CD4-positive, alpha-beta memory T cell (primary cell): ENCODE measurements around the gene MIP. TPM values are rescaled to one million over a fixed set of nuclear protein-coding genes. Genes with fewer than 3 reads are reported as not detected.
A peak's percentile ranks its signal among the peaks of the same experiment; 100 is the strongest.
"Not testable (repeated sequence)": the region's sequence is repeated elsewhere in the genome, so short reads cannot be mapped to it uniquely, and the experiment has no call there.

Experiments used
- CTCF ChIA-PET: fragments of 350-600 bp; sonication (Branson Sonifier 250); formaldehyde crosslinking; loops from one replicate; lab custom pipeline; 2021; ENCODE audit warnings: inconsistent platforms; ENCODE audit not compliant: partially characterized antibody; lab: Charles Lee
- POLR2A ChIA-PET: fragments of 350-600 bp; sonication (Branson Sonifier 250); formaldehyde crosslinking; loops from one replicate; lab custom pipeline; 2021; ENCODE audit not compliant: partially characterized antibody; lab: Charles Lee
- DNase-seq, 5 donors: peaks; one replicate each; pipeline versions ENCODE4 v3.0.0 to v3.0.0-alpha.2; 2020 to 2022; ENCODE audit warnings: mixed read lengths in 1 of 5
- H3K27ac ChIP-seq: one replicate; pipeline ENCODE4 v1.7.0; 2013; ENCODE audit warnings: low read depth, low read length
- H3K27me3 ChIP-seq: 2 replicates; pipeline ENCODE4 v1.7.0; 2013; ENCODE audit warnings: mild to moderate bottlenecking, low read length, moderate library complexity; ENCODE audit not compliant: insufficient read depth
- H3K36me3 ChIP-seq: 2 replicates; pipeline ENCODE4 v1.7.0; 2013; ENCODE audit warnings: mild to moderate bottlenecking, low read length, moderate library complexity; ENCODE audit not compliant: insufficient read depth
- H3K4me1 ChIP-seq: 2 replicates; pipeline ENCODE4 v1.7.0; 2013; ENCODE audit warnings: mild to moderate bottlenecking, low read length, moderate library complexity; ENCODE audit not compliant: insufficient read depth
- H3K4me3 ChIP-seq, 2 donors: one replicate each; pipeline ENCODE4 v1.7.0; 2013; ENCODE audit warnings: low read length in 2 of 2, mild to moderate bottlenecking in 1 of 2
- H3K9me3 ChIP-seq, 2 donors: one replicate each; pipeline ENCODE4 v1.7.0; 2013; ENCODE audit warnings: low read length in 2 of 2, control low read depth in 1 of 2; ENCODE audit not compliant: control insufficient read depth in 1 of 2
- H3K27ac Mint-ChIP-seq, 7 donors: one replicate each; pipeline ENCODE4 v1.8.0; 2020 to 2021; ENCODE audit warnings: mixed read lengths in 7 of 7, mild to moderate bottlenecking in 6 of 7, inconsistent platforms in 3 of 7, moderate library complexity in 3 of 7
- H3K27me3 Mint-ChIP-seq, 2 donors: one replicate each; pipeline ENCODE4 v1.8.0; 2020 to 2021; ENCODE audit warnings: mixed read lengths in 2 of 2
- H3K36me3 Mint-ChIP-seq, 2 donors: one replicate each; pipeline ENCODE4 v1.8.0; 2020 to 2021; ENCODE audit warnings: mixed read lengths in 2 of 2, inconsistent platforms in 1 of 2, mild to moderate bottlenecking in 1 of 2
- H3K4me1 Mint-ChIP-seq, 4 donors: one replicate each; pipeline ENCODE4 v1.8.0; 2020 to 2021; ENCODE audit warnings: mixed read lengths in 4 of 4, mild to moderate bottlenecking in 1 of 4
- H3K4me3 Mint-ChIP-seq, 8 donors: one replicate each; pipeline ENCODE4 v1.8.0; 2020 to 2021; ENCODE audit warnings: mixed read lengths in 8 of 8, mild to moderate bottlenecking in 7 of 8, moderate library complexity in 6 of 8, inconsistent platforms in 3 of 8
- H3K9me3 Mint-ChIP-seq, 8 donors: one replicate each; pipeline ENCODE4 v1.8.0; 2020 to 2021; ENCODE audit warnings: mixed read lengths in 8 of 8, mild to moderate bottlenecking in 5 of 8, inconsistent platforms in 3 of 8, moderate library complexity in 1 of 8
- intact Hi-C: fragments of 100-400 bp; cut with micrococcal nuclease; formaldehyde crosslinking; loops from one replicate; pipeline ENCODE4 v1.15.1; 2023
- polyA plus RNA-seq, 2 donors: library from polyadenylated mRNA; unstranded; fragments of 300-500 nt; fragmentation: Illumina TruSeq; gene quantifications; one replicate each; pipeline ENCODE4 v1.2.3, GENCODE V29; 2021
- total RNA-seq, 2 experiments: library from RNA; stranded (reverse); gene quantifications; one replicate each; pipeline ENCODE4 v1.2.3, GENCODE V29; 2021

The MIP gene
- total and polyA plus RNA-seq, 4 experiments from 2014 or later: 0.09 to 0.32 TPM; not detected in 2

DNA sequence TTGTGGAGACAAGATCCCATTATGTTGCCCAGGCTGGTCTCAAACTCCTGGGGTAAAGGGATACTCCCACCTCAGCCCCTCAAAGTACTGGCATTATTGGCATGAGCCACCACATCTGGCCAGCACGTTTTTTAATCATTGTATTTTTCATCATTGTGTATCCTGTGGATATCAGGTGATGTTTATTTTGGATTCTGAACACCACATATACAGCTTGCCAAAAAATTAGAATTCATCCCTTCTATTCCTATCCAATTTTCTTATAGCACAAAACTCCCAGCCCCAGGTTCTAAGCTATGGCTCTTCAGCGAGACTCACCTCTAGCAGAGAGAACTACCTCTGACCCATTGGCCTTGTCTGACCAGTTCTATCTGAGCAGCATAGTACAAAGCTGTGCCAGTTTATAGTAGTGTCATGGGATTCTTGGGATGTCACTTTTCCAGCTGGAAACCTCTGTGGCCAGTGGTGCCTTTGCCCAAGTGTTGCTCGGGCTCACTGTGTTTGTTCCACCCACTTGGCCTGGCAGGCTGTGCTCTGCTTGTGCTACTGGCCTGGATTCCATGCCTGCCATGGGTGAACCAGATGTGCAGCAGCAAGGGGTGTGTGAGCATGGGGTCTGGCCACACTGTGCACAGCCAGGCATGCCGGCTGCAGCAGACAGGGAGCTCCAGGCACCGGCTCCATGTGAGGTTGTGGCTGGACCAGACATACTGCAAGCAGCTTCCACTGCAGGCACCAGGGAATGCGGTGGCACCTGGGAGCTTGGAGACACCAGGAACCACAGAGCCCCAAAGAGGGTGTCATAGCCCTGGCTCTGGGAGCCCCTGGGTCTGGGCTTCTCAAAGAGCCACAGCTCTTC is 42.4 kb downstream of the MIP start:
- ChIA-PET POLR2A (no interaction called here), CTCF (interaction anchor here (1.4 kb wide), 1 partner anchor 52 kb away, joined by 4 read pairs; no protein-coding TSS in a partner anchor)
- Histone ChIP-seq H3K4me3 (no peak overlapping the region), H3K4me1 (no peaks in the 10 kb centered on the region), H3K9me3 (no peaks in the 10 kb centered on the region), H3K27me3 (no peaks in the 10 kb centered on the region), H3K27ac (no peak overlapping the region), H3K36me3 (no peaks in the 10 kb centered on the region)
- no peak for DNase-seq
- Mint-ChIP-seq H3K27ac (peak overlapping the region in 1 of 7 donors; percentile 43), H3K4me3 (no peak overlapping the region), H3K27me3 (no peaks in the 10 kb centered on the region), H3K9me3 (no peaks in the 10 kb centered on the region), H3K4me1 (peaks cover 0 to 1% (median 0%) of the 10 kb centered on the region in 4 donors), H3K36me3 (no peaks in the 10 kb centered on the region)
- intact Hi-C loops: no loop called here

DNA sequence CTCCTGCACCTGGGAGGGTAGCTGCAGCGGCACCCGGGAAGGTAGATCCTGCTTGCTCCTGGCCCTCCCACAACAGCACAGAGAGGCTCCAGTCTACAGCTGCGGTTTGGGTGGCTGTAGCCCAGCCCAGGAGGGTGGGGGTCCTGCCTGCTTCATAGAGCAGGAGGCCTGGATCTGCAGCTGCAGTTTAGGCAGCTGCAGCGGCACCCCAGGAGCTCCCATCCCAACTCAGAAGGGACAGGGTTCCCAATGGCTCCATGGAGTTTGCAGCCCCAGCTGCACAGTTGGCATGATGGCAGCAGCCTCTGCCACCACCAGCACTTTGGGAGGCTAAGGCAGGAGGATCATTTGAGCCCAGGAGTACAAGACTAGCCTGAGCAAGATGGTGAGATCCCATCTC is 43.7 kb downstream of the MIP start:
- H3K36me3 Mint-ChIP-seq: no peaks in the 10 kb centered on the region
- H3K27me3 Mint-ChIP-seq: no peaks in the 10 kb centered on the region
- no peak overlapping the region for H3K4me3 Mint-ChIP-seq
- no peak overlapping the region for H3K27ac ChIP-seq
- CTCF ChIA-PET: no interaction called here
- POLR2A ChIA-PET: no interaction called here
- H3K27ac Mint-ChIP-seq: no peak overlapping the region
- H3K4me1 Mint-ChIP-seq: peaks cover 0 to 1% (median 0%) of the 10 kb centered on the region in 4 donors
- H3K36me3 ChIP-seq: no peaks in the 10 kb centered on the region
- no peaks in the 10 kb centered on the region for H3K9me3 Mint-ChIP-seq
- no peaks in the 10 kb centered on the region for H3K9me3 ChIP-seq
- no peak overlapping the region for H3K4me3 ChIP-seq
- no peaks in the 10 kb centered on the region for H3K27me3 ChIP-seq
- H3K4me1 ChIP-seq: no peaks in the 10 kb centered on the region
- intact Hi-C loops: no loop called here
- DNase-seq: no peak

DNA sequence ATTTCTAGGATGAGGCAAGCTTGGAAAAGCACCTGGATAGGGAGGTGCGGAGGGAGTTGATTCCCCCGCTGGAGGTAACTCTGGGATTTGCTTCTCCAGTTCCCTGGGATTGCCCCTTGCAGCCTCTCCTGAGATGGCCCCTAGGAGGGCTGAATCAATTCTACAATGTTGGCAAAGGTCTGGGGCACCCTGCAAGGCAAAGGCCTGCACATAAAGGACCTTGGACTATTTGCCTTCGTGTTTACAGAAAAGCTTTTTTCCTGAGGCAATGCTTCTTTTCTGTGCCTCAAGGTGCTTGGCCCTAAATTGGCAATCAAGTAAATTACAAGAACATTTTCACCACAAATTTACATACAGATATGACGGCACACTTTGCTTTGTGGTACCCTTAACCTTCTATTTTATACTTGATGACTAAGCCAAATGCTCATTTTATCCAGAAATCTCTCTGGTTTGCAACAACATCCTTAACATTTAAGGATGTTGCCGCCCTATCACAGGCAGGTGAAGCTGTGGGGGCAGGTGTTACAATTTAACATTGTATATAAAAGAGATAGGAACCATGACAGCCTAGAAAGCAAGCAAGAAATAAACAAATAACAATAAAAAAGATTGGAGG is 45.5 kb downstream of the MIP start:
- Mint-ChIP-seq H3K27me3 (no peaks in the 10 kb centered on the region), H3K4me1 (peaks cover 0 to 1% (median 0%) of the 10 kb centered on the region in 4 donors), H3K27ac (no peak overlapping the region), H3K4me3 (no peak overlapping the region), H3K9me3 (no peaks in the 10 kb centered on the region), H3K36me3 (no peaks in the 10 kb centered on the region)
- no peaks in the 10 kb centered on the region for H3K27me3 ChIP-seq
- ChIA-PET CTCF (no interaction called here), POLR2A (no interaction called here)
- intact Hi-C loops: no loop called here
- no peak overlapping the region for H3K4me3 ChIP-seq
- DNase-seq: no peak
- no peaks in the 10 kb centered on the region for H3K9me3 ChIP-seq
- no peaks in the 10 kb centered on the region for H3K36me3 ChIP-seq
- no peaks in the 10 kb centered on the region for H3K4me1 ChIP-seq
- no peak overlapping the region for H3K27ac ChIP-seq

DNA sequence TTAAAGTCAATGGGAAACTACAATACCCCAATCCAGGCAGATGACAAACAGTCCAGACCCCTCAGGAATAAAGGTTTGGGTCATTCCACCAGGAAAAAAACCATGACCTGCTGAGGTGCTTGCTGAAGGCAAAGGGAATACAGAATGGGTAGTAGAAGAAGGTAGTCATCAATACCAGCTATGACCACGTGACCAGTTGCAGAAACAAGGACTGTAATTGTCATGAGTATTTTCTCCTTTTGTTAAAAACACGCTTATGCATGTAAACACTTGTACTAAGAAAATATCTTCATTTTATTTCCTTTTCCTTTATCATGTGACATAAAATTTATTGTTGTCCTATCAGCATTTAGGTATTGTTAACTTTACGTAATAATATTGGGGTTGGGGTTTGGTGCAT is 50.2 kb downstream of the MIP start:
- H3K27me3 ChIP-seq, H3K4me1 Mint-ChIP-seq, H3K9me3 Mint-ChIP-seq, H3K4me3 Mint-ChIP-seq, H3K4me3 ChIP-seq, H3K36me3 Mint-ChIP-seq, intact Hi-C loops, H3K27ac ChIP-seq, DNase-seq, H3K9me3 ChIP-seq, H3K27me3 Mint-ChIP-seq, H3K27ac Mint-ChIP-seq, POLR2A ChIA-PET, CTCF ChIA-PET, H3K36me3 ChIP-seq, H3K4me1 ChIP-seq: not testable (repeated sequence)

DNA sequence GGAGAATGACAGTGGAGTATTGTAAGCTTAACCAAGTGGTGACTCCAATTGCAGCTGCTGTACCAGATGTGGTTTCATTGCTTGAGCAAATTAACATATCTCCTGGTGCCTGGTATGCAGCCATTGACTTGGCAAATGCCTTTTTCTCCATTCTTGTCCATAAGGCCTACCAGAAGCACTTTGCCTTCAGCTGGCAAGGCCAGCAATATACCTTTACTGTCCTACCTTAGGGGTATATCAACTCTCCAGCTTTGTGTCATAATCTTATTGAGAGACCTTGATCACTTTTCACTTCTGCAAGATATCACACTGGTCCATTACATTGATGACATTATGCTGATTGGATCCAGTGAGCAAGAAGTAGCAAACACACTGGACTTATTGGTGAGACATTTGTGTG is 52.8 kb downstream of the MIP start:
- peaks cover 0 to 20% (median 15%) of the 10 kb centered on the region in 8 donors for H3K9me3 Mint-ChIP-seq
- H3K4me3 ChIP-seq, intact Hi-C loops, H3K4me3 Mint-ChIP-seq, H3K27ac ChIP-seq, DNase-seq, H3K36me3 ChIP-seq, POLR2A ChIA-PET, H3K36me3 Mint-ChIP-seq, H3K27ac Mint-ChIP-seq, H3K4me1 ChIP-seq, CTCF ChIA-PET, H3K27me3 ChIP-seq, H3K9me3 ChIP-seq, H3K27me3 Mint-ChIP-seq, H3K4me1 Mint-ChIP-seq: not testable (repeated sequence)

DNA sequence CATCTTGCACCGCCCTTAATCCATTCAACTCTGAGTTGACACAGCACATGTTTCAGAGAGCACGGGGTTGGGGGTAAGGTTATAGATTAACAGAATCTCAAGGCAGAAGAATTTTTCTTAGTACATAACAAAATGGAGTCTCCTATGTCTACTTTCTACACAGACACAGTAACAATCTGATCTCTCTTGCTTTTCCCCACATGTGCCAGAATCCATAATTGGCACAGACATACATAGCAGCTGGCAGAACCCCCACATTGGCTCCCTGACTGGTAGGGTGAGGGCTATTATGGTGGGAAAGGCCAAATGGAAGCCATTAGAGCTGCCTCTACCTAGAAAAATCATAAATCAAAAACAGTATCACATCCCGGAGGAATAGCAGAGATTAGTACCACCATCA is 53.3 kb downstream of the MIP start:
- H3K4me3 ChIP-seq, H3K36me3 Mint-ChIP-seq, H3K4me1 ChIP-seq, H3K27ac Mint-ChIP-seq, H3K4me3 Mint-ChIP-seq, intact Hi-C loops, POLR2A ChIA-PET, H3K36me3 ChIP-seq, H3K4me1 Mint-ChIP-seq, DNase-seq, CTCF ChIA-PET, H3K27ac ChIP-seq, H3K9me3 ChIP-seq, H3K27me3 ChIP-seq, H3K27me3 Mint-ChIP-seq: not testable (repeated sequence)
- H3K9me3 Mint-ChIP-seq: peaks cover 0 to 20% (median 15%) of the 10 kb centered on the region in 8 donors
